ENCODE results near the gene SLC27A5.

The SLC27A5 gene

GRCh38 chr19:58511353-58512208 is at the start of gene SLC27A5:
SLC27A5 (minus strand) TSS chr19:58511992; CDS start chr19:58511955, 37 bp downstream.
- H3K4me3 ChIP-seq (ENCODE audit: low read length in 2 of 2): no peak within 1 kb of the TSS
- H3K27ac ChIP-seq (ENCODE audit: low read length): no peak within 1 kb of the TSS
- H3K9ac ChIP-seq (ENCODE audit: low read length in 2 of 2): no peak within 1 kb of the TSS
- H3K36me3 ChIP-seq (ENCODE audit: control insufficient read depth in 2 of 2, insufficient read depth in 2 of 2, low read length in 2 of 2): peaks cover 3 to 8% of the 10 kb centered on the region in 2 donors
- peaks cover 21% of the 10 kb centered on the region for H3K4me1 ChIP-seq (ENCODE audit: control insufficient read depth, insufficient read depth, low read length)
- H3K27me3 ChIP-seq (ENCODE audit: control insufficient read depth in 1 of 2, insufficient read depth in 2 of 2, low read length in 2 of 2): no peaks in the 10 kb centered on the region
- no peaks in the 10 kb centered on the region for H3K9me3 ChIP-seq (ENCODE audit: control insufficient read depth in 2 of 2, low read length in 2 of 2)

DNA sequence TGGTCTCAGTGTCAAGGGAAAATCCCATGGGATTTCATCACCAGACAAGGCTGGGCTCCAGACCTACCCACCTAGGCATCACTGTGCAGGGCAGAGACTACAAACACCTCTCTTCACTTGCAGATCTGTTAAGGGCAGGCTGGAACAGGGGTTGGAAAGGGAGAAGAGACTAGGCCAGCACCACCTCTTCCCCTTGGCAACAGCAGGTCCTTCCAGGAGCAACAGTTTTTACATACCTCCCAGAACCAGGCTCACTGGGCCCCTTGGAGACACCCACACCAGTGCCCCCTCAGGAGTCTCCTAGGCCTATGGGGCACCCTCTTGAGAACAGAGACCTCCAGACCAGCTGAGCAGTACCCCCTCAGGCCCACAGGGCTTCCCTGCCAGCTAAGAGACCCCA is 49.1 kb upstream of the SLC27A5 start:
- Histone ChIP-seq H3K36me3 (ENCODE audit: control insufficient read depth in 2 of 2, insufficient read depth in 2 of 2, low read length in 2 of 2) (peaks cover 8 to 9% of the 10 kb centered on the region in 2 donors), H3K4me3 (ENCODE audit: low read length in 2 of 2) (no peak overlapping the region), H3K9ac (ENCODE audit: low read length in 2 of 2) (no peak overlapping the region), H3K4me1 (ENCODE audit: control insufficient read depth, insufficient read depth, low read length) (peaks cover 67% of the 10 kb centered on the region), H3K27me3 (ENCODE audit: control insufficient read depth in 1 of 2, insufficient read depth in 2 of 2, low read length in 2 of 2) (no peaks in the 10 kb centered on the region), H3K27ac (ENCODE audit: low read length) (no peak overlapping the region), H3K9me3 (ENCODE audit: control insufficient read depth in 2 of 2, low read length in 2 of 2) (no peaks in the 10 kb centered on the region)

DNA sequence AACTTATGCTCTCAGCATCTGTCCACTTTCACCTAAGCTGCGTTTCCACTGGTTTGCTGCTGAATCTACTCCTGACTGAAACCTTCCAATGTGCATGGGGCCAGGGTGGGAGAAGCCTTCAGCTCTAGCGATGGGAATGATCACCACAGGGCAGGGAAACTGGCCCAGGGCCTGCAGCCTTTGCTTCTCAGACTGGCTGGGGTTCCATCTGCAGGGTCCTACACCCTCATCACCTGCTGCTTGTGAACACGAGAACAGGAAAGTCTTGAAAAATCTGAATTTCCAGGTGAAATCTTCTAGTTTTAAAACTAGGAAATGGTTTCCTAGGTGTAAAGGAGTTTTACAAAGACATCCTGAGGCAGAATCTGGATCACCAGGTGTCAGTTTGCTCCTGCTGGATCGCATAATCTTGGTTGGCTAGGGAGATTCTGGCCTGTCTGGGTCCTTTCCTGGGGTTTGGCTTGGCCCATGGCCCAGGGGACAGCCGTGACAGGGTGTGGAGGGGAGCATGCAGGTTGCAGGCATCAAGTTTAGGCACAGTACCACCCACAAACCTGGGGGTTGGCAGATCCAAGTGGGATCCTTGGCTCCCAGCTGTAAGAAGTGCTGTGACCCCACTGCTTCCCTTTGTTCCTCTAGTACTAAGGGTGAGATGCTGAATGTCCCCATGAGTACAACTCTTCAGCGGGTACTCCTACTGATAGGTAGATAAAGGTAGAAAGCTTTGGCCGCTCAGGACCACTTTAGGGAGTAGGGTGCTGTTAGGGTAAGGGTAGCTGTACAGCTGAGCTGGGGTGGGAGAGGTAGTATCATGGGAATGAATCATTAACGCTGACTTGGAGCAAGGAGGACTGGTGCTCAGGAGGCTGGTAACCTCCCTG is 48.5 kb upstream of the SLC27A5 start:
- H3K36me3 ChIP-seq (ENCODE audit: control insufficient read depth in 2 of 2, insufficient read depth in 2 of 2, low read length in 2 of 2): peaks cover 8 to 9% of the 10 kb centered on the region in 2 donors
- H3K27me3 ChIP-seq (ENCODE audit: control insufficient read depth in 1 of 2, insufficient read depth in 2 of 2, low read length in 2 of 2): no peaks in the 10 kb centered on the region
- no peaks in the 10 kb centered on the region for H3K9me3 ChIP-seq (ENCODE audit: control insufficient read depth in 2 of 2, low read length in 2 of 2)
- H3K4me1 ChIP-seq (ENCODE audit: control insufficient read depth, insufficient read depth, low read length): peaks cover 71% of the 10 kb centered on the region
- H3K27ac ChIP-seq (ENCODE audit: low read length): peak overlapping the region; percentile 99
- H3K9ac ChIP-seq (ENCODE audit: low read length in 2 of 2): peak overlapping the region; percentile 42 to 100
- peak overlapping the region; percentile 96 to 97 for H3K4me3 ChIP-seq (ENCODE audit: low read length in 2 of 2)

- Histone ChIP-seq H3K9ac (ENCODE audit: low read length in 2 of 2) (peak overlapping the region; percentile 99 to 100), H3K4me3 (ENCODE audit: low read length in 2 of 2) (peak overlapping the region; percentile 96 to 97), H3K4me1 (ENCODE audit: control insufficient read depth, insufficient read depth, low read length) (peaks cover 74% of the 10 kb centered on the region), H3K36me3 (ENCODE audit: control insufficient read depth in 2 of 2, insufficient read depth in 2 of 2, low read length in 2 of 2) (peaks cover 8 to 9% of the 10 kb centered on the region in 2 donors), H3K27ac (ENCODE audit: low read length) (peak overlapping the region; percentile 99), H3K9me3 (ENCODE audit: control insufficient read depth in 2 of 2, low read length in 2 of 2) (no peaks in the 10 kb centered on the region), H3K27me3 (ENCODE audit: control insufficient read depth in 1 of 2, insufficient read depth in 2 of 2, low read length in 2 of 2) (no peaks in the 10 kb centered on the region)
Measured at GRCh38 chr19:58559275-58560006, 47.6 kb upstream of the SLC27A5 start.

- H3K4me1 ChIP-seq (ENCODE audit: control insufficient read depth, insufficient read depth, low read length): peaks cover 80% of the 10 kb centered on the region
- peak overlapping the region; percentile 96 to 97 for H3K4me3 ChIP-seq (ENCODE audit: low read length in 2 of 2)
- peaks cover 8 to 9% of the 10 kb centered on the region in 2 donors for H3K36me3 ChIP-seq (ENCODE audit: control insufficient read depth in 2 of 2, insufficient read depth in 2 of 2, low read length in 2 of 2)
- H3K9ac ChIP-seq (ENCODE audit: low read length in 2 of 2): peak overlapping the region; percentile 99 to 100
- H3K27ac ChIP-seq (ENCODE audit: low read length): peak overlapping the region; percentile 99
- no peaks in the 10 kb centered on the region for H3K27me3 ChIP-seq (ENCODE audit: control insufficient read depth in 1 of 2, insufficient read depth in 2 of 2, low read length in 2 of 2)
- H3K9me3 ChIP-seq (ENCODE audit: control insufficient read depth in 2 of 2, low read length in 2 of 2): no peaks in the 10 kb centered on the region
Measured at GRCh38 chr19:58558623-58559274, 47.0 kb upstream of the SLC27A5 start.

GRCh38 chr19:58558066-58558622 is 46.4 kb upstream of the SLC27A5 start, which contains the start of gene UBE2M:
UBE2M (minus strand) TSS chr19:58558611; CDS start chr19:58558381, 230 bp downstream.
- Histone ChIP-seq H3K9ac (ENCODE audit: low read length in 2 of 2) (peak within 1 kb of the TSS; percentile 99 to 100), H3K4me1 (ENCODE audit: control insufficient read depth, insufficient read depth, low read length) (peaks cover 76% of the 10 kb centered on the region), H3K36me3 (ENCODE audit: control insufficient read depth in 2 of 2, insufficient read depth in 2 of 2, low read length in 2 of 2) (peaks cover 8 to 12% of the 10 kb centered on the region in 2 donors), H3K4me3 (ENCODE audit: low read length in 2 of 2) (peak within 1 kb of the TSS; percentile 96 to 97), H3K27me3 (ENCODE audit: control insufficient read depth in 1 of 2, insufficient read depth in 2 of 2, low read length in 2 of 2) (no peaks in the 10 kb centered on the region), H3K27ac (ENCODE audit: low read length) (peak within 1 kb of the TSS; percentile 99), H3K9me3 (ENCODE audit: control insufficient read depth in 2 of 2, low read length in 2 of 2) (no peaks in the 10 kb centered on the region)

GRCh38 chr19:58557221-58558065 is 45.7 kb upstream of the SLC27A5 start:
- H3K9me3 ChIP-seq (ENCODE audit: control insufficient read depth in 2 of 2, low read length in 2 of 2): no peaks in the 10 kb centered on the region
- peak overlapping the region; percentile 95 to 98 for H3K9ac ChIP-seq (ENCODE audit: low read length in 2 of 2)
- H3K27ac ChIP-seq (ENCODE audit: low read length): peak overlapping the region; percentile 91
- H3K36me3 ChIP-seq (ENCODE audit: control insufficient read depth in 2 of 2, insufficient read depth in 2 of 2, low read length in 2 of 2): peaks cover 13 to 14% of the 10 kb centered on the region in 2 donors
- peaks cover 69% of the 10 kb centered on the region for H3K4me1 ChIP-seq (ENCODE audit: control insufficient read depth, insufficient read depth, low read length)
- H3K27me3 ChIP-seq (ENCODE audit: control insufficient read depth in 1 of 2, insufficient read depth in 2 of 2, low read length in 2 of 2): no peaks in the 10 kb centered on the region
- H3K4me3 ChIP-seq (ENCODE audit: low read length in 2 of 2): peak overlapping the region; percentile 92 to 96

DNA sequence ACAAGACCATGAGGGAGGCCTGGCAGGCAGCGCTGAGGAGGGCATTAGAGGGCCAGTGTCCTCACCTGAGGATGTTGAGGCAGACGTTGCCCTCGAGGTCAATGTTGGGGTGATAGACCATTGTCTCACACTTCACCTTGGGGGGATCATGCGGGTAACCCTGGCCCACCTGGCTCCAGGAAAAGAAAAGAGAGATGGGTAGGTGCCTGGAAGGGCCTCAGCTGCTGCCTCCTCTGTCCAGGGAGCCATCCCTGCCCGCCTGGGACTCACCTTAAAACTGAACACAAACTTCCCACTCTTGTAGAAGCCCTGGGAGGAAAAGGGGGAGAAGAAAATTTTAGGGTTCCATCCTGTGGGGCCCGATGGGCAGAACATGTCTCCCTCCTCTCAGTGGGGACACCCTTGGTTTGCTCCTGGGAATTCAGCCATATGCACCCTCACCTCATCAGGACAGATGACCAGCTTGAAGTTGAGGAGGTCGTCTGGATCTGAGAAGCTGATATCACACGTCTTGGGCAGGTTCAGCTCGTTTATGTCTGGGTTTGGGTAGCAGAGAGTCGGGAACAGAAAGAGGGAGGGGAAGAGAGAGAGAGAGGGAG is 44.9 kb upstream of the SLC27A5 start:
- Histone ChIP-seq H3K4me3 (ENCODE audit: low read length in 2 of 2) (peak overlapping the region; percentile 92 to 96), H3K36me3 (ENCODE audit: control insufficient read depth in 2 of 2, insufficient read depth in 2 of 2, low read length in 2 of 2) (peaks cover 20 to 21% of the 10 kb centered on the region in 2 donors), H3K9me3 (ENCODE audit: control insufficient read depth in 2 of 2, low read length in 2 of 2) (no peaks in the 10 kb centered on the region), H3K4me1 (ENCODE audit: control insufficient read depth, insufficient read depth, low read length) (peaks cover 64% of the 10 kb centered on the region), H3K9ac (ENCODE audit: low read length in 2 of 2) (peak overlapping the region; percentile 95 to 98), H3K27me3 (ENCODE audit: control insufficient read depth in 1 of 2, insufficient read depth in 2 of 2, low read length in 2 of 2) (no peaks in the 10 kb centered on the region), H3K27ac (ENCODE audit: low read length) (peak overlapping the region; percentile 95)

All from stomach smooth muscle (tissue), 2 donors.